Ecto neural progenitor cell (in vitro differentiated cells): ENCODE results near the gene ADRB2.

ENCODE experiments used
- DNase-seq: peaks from one replicate; pipeline ENCODE4 v3.0.0-alpha.2; 2018; ENCODE audit warnings: low spot score

ADRB2 gene

DNA sequence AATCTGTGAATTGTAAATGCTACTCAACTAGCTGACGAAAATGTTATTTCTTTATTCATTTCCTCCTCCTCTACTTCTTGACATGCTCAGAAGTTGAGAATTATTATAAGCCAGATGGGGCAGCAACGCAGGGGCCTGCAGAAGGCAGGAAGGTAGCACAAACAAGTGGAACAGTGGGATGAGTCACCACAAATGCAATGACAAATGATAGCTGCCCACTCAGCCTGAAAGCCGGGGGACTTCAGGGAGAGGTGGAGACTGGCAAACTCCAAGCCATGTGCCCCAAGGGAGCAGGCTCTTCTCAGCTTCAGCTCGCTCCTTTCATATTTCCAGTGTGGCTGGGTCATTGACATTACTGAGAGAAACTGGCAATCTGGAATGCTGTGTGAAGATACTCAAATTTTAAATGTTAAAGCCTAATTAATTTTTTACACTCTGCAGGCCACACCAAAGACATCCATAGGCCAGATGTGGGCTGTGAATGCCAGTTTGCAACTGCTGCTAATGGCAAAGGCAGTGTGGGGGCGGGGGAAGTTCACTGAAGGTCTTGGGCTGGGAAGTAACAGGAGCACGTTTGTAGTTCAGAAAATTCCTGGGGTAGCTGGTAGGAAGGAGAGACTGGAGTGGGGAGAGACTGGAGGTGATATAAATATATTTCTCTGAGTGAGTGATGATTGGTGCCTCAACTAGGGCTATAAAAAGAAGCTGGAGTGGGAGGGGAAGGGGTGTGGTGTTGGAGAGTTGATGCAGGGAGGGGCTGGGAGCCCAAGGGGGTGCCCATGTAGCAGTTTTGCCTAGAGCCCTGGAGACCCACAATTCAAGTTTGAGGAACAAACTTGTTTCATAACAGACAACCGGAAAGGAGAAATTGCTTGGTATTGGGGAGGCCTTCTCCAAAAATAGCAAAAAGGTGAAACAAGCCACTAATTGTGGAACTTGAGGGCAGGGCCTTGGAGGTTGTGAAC is 20.8 kb upstream of the ADRB2 start:
- no peak for DNase-seq

DNA sequence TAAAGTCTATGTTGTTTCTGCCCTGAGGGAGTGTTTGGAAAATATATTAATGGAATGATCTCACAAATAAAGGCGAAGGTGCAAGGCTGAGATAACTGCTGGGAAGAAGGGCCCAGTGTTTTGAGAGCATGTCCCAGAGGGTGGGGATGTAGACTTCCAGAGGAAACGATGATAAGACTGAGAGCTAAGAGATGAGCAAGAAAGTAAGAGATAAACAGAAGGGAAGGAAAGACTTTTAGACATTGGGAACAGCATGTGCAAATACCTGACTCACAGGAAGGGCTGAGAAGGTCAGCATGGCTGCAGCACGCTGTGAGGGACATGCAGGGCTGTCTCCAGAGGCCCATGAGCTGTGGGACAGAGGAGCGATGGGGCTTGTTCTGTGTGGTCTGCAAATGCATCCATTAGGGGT is 19.9 kb upstream of the ADRB2 start:
- DNase-seq = no peak

DNA sequence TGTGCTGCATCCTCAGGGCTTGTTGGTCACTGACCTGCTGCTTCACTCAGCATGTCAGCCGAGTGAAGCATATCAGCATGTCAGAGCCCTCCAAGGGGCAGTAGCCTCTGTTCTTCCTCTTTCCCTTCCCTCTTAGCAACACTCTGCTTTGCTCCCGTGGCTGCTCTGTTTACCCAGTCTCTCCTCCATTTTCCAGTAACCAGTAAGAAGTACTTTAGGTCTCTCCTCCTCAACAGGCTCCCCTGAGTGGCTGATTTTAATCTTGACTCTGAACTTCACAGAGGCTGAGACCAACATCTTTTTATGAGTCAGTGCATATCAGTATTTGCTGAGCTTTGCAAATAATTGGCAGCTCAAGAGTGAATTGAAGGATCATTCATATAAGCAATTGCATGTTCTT is 18.6 kb upstream of the ADRB2 start:
- DNase-seq = no peak

DNA sequence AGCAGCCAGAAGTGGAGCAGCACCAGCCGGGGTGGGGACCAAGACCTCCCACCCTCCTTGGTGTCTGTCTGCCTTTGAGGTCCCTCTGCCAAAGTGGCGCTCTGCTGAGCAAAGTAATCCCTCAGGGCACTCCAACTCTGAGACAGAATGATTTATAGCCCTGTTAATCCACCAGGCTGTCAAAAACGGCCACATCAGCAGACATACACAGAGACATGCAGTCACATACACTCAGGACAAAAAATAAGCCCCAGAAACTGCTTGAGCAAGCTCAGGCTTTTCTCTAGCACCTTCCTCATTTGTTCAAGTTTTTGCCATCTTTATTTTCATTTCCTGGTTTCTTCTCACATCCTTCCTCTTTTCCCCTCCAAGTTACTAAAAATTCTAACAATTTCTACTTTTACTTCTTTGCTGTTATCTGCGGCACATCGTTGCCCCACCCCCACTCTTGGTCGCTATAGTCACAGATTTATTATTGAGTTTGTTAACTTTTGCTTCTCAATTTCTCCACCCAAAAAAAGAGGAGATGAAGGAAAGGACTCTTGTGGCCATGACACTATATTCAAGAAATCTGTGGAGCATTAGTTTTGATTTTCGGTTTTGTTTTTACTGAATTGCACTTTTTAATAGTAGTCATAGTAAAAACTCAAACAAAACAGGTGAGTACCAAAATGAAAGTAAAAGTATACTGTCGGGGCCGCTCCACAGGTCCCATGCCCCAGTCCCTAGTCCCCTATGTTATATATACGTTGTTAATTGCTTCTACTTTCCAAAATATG is 17.4 kb upstream of the ADRB2 start:
- no peak for DNase-seq

DNA sequence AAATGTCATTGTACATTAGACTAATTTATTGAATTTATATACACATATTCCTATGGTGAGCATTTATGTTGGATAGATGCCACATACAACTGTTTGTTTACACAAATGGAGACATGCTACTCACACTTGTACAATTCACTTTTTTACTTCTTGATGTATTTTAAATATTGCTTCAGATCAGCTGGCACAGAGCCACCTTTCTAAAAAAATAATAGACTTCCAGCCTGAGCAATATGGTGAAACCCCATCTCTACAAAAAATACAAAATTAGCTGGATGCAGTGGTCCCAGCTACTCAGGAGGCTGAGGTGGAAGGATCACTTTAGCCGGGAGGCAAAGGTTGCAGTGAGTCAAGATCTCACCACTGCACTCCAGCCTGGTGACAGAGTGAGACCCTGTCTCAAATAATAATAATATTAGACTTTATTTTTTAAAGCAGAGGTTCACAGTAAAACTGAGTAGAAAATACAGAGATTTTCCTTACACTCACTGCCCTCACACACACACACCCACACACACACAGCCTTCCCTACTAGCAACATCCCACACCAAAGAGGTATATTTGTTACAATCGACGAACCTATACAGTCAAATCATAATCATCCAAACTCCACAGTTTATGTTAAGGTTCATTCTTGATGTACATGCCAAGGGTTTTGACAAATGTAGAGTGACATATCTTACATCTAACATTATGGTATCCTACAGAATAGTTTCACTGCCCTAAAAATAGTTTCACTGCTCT is 16.5 kb upstream of the ADRB2 start:
- no peak for DNase-seq

DNA sequence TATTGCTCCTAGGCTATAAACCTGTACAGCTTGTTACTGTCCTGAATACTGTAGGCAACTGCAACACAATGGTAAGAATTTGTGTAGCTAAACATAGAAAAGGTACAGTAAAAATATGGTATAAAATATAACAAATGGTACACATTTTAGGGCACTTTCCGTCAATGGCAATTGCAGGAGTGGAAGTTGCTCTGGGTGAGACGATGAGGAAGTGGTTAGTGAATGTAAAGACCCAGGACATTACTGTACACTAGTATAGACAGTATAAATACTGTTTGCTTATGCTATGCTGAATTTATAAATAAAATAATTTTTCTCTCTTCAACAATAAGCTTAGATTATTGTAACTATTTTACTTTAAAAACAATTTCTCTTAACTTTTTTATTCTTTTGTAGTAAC is 15.6 kb upstream of the ADRB2 start:
- DNase-seq = no peak

DNA sequence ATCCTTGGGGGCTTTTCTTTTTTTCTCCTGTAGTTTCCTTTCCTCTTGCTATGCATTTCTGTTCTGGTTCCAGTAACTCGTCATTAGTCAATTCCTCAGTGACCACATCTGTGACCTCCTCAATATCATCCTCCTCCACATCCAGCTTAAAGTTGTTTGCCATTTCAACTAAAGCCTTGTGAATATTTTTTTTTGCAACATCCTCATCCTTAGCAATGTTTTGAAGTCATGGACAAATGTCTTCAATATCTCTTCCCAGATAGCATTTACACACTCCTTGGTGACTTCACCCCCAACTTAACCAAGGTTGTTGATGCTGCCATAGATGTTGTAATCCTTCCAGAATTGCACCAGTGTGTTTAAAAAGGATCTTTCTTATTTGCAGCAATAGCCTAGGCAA is 14.7 kb upstream of the ADRB2 start:
- DNase-seq = no peak

DNA sequence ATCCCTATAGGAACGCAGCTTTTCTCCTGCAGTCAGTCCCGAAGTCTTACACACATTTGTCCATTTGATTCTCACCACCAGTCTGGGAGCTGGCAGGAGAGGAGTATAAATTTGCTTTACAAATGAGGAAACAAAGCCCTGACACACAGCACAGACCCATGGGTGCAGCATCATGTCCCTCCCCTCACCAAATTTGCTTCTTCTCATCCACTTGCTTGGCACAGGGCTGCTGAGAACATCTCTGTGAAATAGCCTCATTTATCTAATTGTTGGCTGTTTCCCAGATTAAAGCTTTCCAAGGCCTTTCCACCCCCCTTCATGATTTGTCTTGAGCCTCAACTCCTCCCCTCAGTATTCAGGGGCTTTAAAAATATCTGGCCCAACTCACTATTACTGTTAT is 11.3 kb upstream of the ADRB2 start:
- DNase-seq = no peak

DNA sequence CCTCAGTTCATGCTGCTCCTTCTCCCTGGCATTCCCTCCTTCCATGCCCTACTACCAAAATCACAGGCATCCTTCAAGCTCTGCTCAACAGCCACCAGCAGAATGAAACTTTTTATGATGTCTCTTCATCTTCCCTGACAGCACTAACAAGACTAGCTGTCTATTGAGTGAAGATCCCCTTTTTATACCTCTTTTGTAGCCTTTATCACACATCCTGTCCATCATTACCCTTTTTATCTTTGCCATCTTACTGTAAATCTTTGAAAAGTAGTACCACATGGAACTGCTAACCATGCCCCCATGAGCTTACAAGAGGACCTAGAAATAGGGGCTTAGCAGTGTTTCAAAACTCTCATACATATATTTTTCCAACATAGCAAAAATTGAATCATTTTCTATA is 10.8 kb upstream of the ADRB2 start:
- DNase-seq = no peak

DNA sequence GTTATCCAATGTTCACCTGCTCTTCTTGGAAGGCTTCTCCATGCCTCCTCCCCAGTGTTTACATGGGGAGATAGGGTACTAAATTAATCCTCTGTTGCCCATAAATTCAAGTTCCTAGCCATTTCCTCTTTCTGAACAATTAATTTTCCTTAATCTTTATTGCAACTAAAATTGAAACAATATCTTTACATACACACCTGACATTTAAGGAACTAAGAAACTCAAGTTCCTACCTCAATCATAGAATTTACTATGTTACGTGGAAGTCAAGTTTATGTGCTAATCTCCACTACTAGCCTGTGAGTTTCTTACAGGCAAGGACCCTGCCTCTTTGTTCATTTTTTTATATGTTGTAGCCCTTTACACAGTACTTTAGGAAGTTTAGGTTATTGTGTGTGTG is 10.1 kb upstream of the ADRB2 start:
- no peak for DNase-seq

DNA sequence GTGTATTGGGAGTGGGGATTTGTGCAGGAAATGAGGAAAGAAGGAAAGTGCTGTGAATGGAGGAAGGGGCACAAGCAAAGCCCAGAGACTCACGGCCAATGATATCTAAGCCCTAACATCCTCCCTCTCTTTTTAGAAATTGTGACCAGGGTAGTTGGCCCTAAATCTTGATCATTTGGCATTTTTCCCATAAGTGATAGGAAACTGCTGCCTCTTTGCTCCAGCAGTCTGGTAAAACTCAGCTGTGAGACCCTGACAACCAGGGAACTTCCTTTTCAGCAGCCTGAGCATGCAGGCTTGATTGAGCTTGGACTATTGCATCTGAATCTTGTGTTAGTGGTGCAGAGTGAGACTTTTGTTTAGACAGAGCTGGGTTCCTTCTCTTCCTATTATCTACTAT is 9.6 kb upstream of the ADRB2 start:
- DNase-seq = no peak

DNA sequence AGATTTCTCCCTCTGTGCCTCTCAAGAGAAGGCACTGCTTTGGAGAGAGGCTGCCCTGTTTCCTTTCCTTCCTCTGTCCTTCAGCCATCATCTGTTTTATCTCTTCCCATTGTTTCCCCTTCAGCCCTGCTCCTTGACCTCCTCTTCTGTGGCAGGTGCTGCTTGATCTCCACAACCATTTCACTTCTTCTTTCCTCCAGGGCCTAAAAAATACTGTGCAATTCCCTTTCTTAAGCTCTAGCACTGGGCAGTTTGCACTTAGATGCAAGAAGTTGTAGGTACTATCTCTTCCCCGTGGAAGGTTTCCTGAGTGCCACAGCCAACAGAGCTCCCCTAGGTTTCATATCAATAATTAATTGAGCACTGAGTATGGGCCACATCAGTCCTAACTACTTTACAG is 8.8 kb upstream of the ADRB2 start:
- DNase-seq = no peak

DNA sequence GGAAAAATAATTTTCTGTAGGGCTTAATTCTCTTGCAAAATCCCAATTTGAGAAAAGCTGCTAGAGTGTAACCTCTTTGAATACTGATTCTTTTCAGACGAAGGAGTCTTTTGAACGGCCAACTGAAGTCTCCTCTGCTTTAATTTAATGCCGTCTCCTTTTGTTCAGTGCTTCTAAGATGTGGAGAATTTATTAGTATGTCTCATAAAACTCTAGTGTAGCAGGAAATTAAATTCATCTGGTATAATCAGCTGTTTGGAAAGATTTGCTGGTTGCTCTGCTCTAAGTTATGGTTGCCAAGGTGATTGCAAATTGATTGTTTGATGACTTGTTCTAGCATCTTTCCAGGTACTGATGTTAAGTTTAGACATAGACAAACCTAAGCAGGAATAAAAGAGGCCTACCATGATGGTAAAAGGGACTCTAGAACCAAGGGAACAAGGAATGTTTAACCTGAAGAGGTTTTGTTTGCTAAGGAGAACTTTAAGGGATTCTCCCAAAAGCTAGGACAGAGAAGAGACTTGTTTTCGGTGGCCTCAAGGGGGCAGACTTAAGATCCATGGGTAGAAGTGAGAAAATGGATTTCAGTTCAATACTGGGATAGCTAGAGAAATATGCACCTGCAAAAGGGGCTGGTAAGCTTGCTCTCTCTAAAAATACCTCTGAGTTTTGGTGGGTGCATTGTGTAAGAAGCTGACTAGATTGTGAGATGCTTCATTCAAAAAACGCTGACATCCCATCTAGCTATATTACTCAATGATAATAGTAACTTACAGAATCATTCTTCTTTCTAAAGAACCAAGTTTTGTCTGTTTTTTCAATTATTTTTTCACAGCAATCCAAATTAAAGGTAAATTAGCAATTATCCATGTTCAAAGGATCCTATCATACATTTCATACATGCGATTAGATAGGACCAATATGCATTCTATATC is 5.7 kb upstream of the ADRB2 start:
- no peak for DNase-seq

DNA sequence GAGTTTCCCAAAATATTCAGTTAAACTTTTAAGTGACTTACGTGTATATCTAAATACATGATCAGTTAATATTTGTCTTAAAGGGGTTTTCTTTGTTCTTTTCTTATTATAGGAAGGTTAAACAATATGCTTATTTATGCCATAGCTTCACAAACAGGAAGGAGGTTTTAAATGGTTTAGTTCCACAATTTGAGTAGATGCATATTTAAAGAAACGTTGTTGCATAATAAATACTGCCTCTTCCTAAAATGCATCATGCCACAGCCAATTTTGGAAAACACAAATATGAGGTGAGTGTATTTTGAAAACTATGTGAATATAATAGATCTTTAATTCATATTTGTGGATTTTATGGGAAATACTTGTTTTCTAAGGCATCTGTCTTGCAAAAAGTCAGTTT is 2.5 kb upstream of the ADRB2 start:
- DNase-seq = no peak

DNA sequence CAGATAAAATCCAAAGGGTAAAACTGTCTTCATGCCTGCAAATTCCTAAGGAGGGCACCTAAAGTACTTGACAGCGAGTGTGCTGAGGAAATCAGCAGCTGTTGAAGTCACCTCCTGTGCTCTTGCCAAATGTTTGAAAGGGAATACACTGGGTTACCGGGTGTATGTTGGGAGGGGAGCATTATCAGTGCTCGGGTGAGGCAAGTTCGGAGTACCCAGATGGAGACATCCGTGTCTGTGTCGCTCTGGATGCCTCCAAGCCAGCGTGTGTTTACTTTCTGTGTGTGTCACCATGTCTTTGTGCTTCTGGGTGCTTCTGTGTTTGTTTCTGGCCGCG is 727 bp upstream of the ADRB2 start:
- DNase-seq = no peak

DNA sequence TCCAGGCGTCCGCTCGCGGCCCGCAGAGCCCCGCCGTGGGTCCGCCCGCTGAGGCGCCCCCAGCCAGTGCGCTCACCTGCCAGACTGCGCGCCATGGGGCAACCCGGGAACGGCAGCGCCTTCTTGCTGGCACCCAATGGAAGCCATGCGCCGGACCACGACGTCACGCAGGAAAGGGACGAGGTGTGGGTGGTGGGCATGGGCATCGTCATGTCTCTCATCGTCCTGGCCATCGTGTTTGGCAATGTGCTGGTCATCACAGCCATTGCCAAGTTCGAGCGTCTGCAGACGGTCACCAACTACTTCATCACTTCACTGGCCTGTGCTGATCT is 294 bp downstream of the ADRB2 start:
- no peak for DNase-seq

DNA sequence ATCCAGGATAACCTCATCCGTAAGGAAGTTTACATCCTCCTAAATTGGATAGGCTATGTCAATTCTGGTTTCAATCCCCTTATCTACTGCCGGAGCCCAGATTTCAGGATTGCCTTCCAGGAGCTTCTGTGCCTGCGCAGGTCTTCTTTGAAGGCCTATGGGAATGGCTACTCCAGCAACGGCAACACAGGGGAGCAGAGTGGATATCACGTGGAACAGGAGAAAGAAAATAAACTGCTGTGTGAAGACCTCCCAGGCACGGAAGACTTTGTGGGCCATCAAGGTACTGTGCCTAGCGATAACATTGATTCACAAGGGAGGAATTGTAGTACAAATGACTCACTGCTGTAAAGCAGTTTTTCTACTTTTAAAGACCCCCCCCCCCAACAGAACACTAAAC is 1.3 kb downstream of the ADRB2 start:
- DNase-seq = no peak

DNA sequence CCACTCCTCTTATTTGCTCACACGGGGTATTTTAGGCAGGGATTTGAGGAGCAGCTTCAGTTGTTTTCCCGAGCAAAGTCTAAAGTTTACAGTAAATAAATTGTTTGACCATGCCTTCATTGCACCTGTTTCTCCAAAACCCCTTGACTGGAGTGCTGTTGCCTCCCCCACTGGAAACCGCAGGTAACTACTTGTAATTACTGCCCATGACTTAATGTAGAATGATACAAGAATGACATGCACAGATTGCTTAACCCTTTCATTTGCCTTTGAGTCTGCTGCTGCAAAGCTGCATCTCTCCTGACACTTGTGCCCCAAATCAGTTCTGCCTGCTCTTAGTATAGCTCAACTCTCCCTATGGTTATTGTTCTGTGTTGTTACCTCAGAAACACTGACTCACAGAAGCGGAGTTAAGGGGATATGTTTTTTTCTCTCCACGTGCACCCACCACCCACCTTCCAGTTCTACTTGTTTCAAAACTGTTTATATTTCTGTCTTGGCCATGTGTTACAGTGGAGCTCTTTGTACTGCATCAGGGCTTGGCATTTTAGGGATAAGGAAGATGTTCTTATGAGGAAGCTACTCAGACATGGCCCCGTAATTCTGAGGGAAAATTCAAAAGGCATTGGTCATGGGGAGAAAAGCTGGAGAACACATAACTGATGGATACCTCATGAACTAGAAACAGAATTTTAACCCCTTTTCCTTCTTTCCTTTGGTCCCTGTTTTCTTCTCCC is 2.3 kb downstream of the ADRB2 start:
- DNase-seq = no peak

DNA sequence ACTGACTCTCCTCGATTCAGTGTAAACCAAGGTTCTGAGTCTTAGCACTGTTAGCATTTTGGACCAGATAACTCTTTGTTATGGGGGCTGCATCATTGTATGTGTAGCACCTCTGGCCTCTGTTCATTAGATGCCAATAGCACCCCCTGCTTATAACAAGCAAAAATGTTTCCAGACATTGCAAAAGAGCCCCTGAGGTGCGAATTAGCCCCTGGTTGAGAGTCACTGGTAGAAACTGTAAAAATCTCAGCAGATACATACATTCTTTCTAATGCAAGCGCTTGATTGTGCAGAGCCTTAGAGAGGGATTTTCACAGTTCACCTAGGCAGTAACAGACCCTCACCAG is 2.8 kb downstream of the ADRB2 start:
- DNase-seq = no peak

DNA sequence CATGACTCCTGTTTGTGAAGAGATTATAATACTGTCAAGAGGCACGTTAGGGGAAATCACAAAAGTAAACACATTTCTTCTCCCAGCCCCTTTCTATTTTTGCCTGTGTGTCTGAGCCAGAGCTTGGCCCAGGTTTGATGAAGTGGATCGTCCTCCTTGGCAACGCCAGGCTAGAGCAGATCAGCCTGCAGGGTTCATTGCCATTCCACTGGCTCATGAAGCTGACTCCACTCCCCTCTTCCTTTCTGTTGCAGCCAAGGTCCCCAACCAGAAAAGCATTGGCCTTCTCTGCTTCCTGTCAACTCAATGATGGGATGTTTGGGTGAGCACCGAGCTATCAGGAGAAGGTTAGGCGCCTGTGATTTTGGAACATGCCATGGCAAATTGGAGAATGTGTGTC is 3.3 kb downstream of the ADRB2 start:
- no peak for DNase-seq

DNA sequence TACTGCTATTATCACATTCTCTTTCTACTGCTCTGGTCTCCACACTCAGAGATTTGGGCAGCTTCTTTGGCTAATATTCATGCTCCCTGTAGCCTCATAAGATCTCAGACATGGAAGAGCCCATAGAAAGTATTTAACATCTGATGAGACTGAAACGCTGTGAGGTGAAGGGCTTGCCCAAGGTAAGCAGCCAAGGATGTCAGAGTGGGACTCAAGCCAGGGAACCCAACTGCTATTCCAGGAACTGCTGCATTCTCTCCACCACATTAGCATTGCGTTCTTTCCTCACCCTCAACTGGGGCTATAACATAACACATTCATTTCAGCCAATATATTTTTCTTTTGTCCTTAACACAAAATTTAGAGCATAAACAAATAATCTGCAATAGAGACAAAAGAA is 3.8 kb downstream of the ADRB2 start:
- no peak for DNase-seq
